NCI-H226 (cell line): ENCODE data around the gene ACADL.
A peak's percentile ranks its signal among the peaks of the same experiment; 100 is the strongest.

Source experiments
- DNase-seq: peaks from one replicate; pipeline ENCODE4 v3.0.0-alpha.2; 2015

The ACADL gene

GRCh38 chr2:210169516-210170195 is 55.6 kb downstream of the ACADL start:
- peak; percentile 2 for DNase-seq

DNA sequence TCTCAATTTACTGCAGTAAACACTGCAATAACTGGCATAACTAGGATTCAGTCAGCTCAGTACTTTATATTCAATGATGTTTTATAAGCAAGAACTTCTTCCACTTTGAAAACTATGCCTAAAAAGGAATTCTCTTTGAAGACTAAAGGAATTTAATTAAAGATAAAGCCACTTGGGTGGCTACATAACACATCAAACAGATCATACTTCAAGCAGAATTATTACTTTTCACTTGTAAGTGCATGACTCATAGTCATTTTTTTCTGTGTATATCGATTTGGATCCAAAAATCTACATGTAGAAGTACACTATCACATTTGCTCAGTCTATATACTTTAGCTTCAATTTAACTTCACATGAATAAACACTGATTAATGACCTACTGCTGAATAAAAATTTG is 58.0 kb downstream of the ACADL start:
- no peak for DNase-seq

DNA sequence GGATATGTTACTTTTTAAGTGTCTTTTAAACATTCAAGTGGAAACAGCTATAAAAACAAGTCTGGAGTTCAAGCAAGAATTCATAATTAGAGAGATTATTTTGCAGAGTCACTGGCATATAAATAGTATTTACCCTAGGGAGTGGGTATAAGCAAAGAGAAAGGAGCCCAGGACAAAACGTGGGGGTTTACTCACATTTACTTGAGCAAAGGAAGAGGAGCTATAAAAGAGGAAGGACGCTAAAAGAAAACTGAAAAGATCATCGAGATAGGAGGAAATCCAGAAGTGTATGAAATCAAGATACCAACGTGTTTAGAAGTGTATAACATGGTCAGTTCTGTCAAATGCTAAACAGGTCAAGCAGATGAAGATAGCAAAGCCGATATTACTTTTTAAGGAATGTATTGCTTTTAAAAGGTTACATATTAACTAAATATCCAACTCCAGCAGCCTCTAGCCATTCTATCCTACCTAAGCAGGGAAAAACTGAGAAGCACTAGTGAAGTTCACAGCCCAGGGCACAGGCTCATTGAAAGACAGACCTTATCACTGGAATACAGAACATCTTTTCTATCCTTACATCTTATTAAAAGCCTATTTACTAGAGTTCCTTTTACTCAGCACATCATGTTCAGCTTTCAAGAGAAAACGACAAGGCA is 62.7 kb downstream of the ACADL start:
- DNase-seq: no peak

DNA sequence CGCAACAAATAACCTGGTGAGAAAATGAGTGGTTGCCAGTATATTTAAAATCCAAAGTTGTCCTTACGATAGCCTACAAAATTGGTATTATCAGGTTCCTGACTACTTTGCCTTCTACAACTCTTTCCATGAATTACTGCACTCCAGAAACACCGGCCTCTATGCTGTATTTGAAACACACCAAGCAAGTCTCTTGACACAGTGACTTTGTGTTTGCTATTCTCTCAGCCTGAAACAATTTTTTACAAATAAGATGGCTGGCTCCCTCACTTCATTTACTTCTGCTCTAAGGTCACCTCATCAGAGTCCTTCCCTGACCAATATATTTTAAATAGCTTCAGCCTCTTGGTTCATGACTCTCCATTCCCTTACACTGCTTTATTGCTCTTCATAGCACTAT is 66.2 kb downstream of the ACADL start:
- DNase-seq: no peak

DNA sequence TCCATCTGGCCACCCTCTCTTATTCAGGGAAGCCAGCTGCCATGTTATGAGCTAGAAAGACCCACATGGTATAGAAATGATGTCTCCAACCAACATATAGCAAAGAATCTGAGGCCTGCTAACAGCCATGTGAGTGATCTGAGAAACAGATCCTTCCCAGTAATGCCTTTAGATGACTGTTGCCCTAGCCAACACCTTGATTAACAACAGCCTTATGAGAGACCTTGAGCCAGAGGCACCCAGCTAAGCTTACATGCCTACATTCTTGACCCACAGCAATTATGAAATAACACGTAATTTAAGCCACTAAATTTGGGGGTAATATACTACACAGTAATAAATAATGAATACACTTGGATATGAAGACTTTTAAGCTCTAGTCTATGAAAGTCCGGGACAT is 67.0 kb downstream of the ACADL start:
- no peak for DNase-seq

DNA sequence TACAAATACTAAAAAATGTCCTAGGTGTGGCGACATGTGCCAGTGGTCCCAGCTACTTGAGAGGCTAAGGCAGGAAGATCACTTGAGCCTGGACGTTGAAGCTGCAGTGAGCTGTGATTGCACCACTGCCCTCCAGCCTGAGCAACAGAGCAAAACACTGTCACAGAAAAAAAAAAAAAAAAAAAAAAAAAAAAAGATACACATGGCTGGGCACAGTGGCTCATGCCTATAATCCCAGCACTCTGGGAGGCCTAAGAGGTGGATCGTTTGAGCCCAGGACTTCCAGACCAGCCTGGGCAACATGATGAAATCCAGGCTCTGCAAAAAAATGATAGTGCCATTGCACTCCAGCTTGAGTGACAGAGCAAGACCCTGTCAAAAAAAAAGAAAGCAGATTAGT is 67.7 kb downstream of the ACADL start:
- DNase-seq: no peak

DNA sequence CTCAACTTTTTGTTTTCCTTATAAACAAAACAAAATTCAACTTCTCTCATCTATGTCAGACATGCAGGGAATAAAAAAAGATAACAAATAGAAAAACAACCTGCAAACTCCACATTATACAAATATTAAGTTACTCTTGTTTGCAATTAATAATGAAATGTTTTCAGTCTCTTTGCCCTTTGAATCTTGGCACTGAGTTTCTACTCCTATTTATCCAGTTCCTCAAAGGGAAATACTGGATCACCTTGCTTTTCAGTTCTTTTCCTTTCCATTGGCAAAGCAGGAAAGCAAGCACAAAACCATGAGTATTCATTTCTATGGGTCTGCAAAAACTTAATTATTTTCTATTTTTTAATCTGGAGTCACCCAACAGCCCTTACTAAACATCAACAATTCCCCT is 77.6 kb downstream of the ACADL start:
- no peak for DNase-seq
